ENCODE data around the gene SMIM35.

SMIM35 gene

DNA sequence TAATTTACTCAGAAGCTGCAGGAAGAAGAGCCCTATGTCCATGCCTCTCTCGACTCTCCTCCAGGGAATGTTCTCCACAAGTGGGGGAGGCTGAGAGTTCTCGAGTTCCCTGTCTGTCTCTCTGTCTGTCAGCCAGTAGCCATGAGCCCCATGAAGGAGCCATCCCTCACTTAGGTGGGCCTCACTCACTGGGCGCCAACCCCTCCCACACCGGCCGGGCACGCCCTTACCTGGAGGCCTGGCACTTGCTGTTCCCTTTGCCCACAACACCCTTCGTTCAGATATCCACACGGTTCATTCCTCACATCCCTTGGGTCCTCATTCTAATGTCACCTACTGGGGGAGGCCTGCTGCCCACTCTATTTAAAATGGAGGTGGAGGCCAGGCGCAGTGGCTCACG lies 114.7 kb downstream of the SMIM35 start:
- in situ Hi-C loops (cut with MboI; ENCODE audit: low sequenced_read_pairs) = no loop called here

DNA sequence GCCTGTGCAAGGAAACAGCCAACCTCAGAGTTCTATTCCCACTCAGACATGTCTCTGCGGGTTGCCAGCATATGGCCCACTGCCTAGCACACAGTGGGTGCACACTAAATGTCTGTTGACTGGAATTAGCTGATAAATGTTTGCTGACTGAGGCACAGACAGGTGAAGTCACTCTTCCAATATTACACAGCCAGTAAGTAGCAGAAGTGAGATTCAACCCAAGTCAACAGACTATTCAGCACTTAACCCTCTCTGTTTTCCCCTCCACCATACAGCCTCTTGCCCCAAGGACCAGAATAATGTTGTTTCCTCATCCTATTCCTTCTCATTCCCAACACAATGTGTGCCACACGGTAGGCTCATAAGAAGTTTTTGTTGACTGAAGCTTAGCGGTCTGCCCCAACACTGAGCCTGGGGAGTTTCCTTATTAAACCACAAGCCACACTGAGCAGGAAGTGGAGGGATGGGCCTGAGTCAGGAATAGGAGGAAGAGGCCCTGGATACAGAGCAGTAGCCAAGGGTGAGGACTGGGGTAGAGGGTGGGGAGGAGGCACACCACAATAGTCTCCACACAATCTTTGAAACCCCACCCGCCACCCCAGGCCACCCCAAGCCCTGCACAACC lies 116.3 kb downstream of the SMIM35 start:
- in situ Hi-C loops (cut with MboI; ENCODE audit: low sequenced_read_pairs) = no loop called here

DNA sequence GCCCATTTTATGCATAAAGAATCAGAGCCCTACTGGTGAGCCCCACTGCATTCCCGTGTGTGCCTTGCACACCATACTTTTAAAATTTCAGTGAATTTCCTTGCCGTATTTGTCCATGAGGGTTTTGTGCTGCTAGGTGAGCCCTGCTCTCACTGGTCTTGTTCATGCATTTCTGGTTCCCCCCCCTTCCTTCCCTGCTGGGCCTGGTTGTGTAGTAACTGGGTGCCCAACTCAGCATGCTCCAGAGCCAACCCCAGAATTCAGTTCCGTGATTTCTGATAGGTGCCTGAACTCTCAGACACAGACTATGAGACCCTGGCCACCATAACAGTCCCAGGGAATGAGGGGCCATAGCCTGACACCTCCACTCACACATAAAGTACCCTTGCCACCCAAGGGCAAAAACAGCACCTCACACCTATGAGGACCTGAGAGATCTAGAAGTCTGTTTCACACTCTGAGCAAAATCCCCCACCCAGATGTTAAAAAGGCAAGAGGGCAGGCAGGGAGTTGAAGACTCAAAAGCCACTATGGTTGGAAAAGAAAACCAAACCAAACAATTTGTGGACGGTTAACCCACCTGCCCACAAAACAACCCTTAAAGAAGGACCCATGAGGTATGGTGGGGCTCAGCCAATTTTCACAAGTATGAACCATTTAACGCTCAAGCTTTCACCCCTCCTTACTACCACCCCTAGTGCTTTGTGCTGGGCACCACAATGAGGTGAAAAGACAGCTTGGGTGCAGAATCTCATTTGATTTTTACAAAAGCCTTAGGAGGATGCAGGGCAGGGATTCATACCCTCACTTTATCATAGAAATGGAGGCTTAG lies 117.4 kb downstream of the SMIM35 start:
- in situ Hi-C loops (cut with MboI; ENCODE audit: low sequenced_read_pairs) = no loop called here

DNA sequence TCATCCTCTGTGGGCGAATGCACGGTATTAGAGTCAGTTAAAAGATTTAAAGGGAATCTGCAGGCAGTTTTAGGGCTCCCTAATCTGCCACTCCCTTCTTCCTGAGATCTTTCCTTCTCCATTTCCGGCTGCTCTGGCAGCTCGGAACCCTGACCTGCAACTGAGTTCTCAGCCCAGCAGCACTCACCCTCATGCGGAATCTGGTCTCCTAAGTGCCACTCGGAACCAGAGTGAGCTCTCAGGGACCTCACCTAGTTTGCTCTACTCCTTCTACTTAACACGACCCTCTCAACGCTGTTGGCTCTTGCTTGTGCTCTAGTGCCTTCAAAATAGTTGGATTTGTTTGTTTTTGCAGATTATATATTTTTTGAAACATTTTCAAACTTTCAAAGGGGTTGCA lies 119.9 kb downstream of the SMIM35 start:
- in situ Hi-C loops (cut with MboI; ENCODE audit: low sequenced_read_pairs) = no loop called here

DNA sequence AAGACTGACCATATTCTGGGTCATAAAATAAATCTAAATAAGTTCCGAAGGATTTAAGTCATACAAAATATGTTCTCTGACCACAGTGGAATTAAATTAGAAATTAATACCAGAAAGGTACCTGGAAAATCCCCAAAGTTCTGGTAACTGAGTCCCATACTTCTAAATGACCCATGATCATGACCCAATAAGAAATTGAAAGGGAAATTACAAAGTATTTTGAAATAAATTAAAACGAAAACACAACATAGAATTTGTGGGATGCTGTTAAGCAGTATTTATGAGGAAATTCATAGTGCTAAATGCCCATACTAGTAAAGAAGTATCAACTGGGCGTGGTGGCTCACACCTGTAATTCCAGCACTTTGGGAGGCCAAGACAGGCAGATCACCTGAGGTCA lies 123.9 kb downstream of the SMIM35 start:
- in situ Hi-C loops (cut with MboI; ENCODE audit: low sequenced_read_pairs) = no loop called here

DNA sequence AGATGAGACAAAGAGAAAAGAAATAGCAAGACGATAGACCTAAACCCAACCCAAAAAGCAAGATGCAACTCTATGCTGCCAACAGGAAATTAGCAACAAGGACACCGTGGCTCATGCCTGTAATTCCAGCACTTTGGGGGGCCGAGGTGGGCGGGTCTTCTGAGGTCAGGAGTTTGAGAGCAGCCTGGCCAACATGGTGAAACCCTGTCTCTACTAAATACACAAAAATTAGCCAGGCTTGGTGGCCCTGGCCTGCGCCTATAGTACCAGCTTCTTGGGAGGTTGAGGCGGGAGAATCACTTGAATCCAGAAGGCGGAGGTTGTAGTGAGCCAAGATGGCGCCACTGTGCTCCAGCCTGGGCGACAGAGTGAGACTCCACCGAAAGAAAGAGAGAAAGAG lies 124.9 kb downstream of the SMIM35 start:
- in situ Hi-C loops (cut with MboI; ENCODE audit: low sequenced_read_pairs) = no loop called here

DNA sequence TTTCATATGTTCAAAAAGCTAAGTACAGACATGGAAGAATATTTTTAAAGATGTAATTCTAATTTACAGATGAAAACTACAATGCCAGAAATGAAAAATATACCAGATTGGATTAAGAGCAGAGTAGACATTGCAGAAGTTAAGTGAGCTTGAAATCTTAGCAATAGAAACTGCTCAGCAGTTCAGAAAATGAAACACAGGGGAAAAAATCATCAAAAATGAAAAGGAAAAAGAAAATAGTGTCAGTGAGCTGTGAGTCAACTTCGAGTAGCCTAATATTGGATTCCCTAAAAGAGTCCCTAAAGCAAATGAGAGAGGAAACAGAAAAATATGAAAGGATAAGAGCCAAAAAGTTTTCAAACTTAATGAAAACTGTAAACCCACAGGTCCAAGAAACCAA lies 126.4 kb downstream of the SMIM35 start:
- in situ Hi-C loops (cut with MboI; ENCODE audit: low sequenced_read_pairs) = no loop called here

DNA sequence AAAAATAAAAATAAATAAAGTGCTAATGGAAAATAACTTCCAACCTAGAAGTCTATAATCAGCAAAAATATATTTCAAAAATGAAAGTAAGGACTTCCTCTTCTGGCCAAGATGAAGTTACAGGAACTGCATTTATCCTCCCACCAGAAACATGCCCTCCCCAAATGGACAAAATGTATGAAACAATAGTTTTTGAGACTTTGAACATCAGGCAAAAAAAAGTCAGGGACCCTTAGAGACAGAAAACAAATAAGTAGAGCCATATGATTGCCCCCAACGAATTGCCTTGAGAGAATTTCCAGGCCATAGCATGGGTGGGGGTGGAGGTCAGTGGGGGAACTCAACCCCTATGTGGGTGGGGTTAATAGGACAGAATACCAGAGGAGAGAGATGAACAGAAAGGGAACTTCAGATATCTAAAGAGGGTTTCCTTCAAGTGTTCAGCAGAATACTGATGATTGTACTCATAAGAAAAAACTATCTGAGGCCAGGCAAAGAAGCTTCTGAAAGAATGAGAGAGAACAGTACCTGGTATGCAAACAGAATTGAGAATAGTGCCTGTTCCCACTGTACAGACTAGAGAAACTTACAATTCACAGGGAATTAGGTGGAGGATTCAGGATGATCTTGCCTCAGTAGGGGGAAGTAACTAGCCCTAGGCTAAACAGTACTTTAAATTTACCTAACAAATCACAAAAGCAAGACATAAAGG lies 127.2 kb downstream of the SMIM35 start:
- in situ Hi-C loops (cut with MboI; ENCODE audit: low sequenced_read_pairs) = loop anchor here (10.0 kb wide), 1 partner anchor 85 kb away; no protein-coding TSS in a partner anchor

DNA sequence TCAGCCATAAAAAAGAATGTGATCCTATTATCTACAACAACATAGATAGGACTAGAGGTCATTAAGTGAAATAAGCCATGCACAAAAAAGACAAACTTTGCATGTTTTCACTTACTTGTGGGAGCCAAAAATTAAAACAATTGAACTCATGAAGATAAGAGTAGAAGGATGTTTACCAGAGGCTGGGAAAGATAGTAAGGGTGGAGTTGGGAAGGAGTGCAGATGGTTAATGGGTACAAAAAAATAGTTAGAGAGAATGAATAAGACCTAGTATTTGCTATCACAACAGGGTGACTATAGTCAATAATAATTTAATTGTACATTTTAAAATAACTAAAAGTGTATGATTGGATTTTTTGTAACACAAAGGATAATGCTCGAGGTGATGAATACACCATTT lies 127.8 kb downstream of the SMIM35 start:
- in situ Hi-C loops (cut with MboI; ENCODE audit: low sequenced_read_pairs) = loop anchor here (10.0 kb wide), 1 partner anchor 86 kb away; no protein-coding TSS in a partner anchor

All from HL-60/S4 treated with retinoic acid at 250 ng/mL for 4 days and 3 days (cell line).